Fibroblast of lung (primary cell): ENCODE measurements around the gene NINJ2. TPM values are rescaled to one million over a fixed set of nuclear protein-coding genes. Genes with fewer than 3 reads are reported as not detected.

Source experiments
- DNase-seq, 2 donors: peaks; one replicate each; pipeline versions ENCODE4 v3.0.0 to v3.0.0-alpha.2; 2010; ENCODE audit warnings: low read depth in 2 of 2
- H2AFZ ChIP-seq: 2 replicates; pipeline ENCODE4 v1.5.1; 2012; ENCODE audit warnings: low read length, control low read depth, inconsistent platforms
- H3K27ac ChIP-seq: 2 replicates; pipeline ENCODE4 v1.5.1; 2011; ENCODE audit warnings: low read length, control low read depth; ENCODE audit not compliant: insufficient read depth
- H3K27me3 ChIP-seq: 2 replicates; pipeline ENCODE4 v1.5.1; 2011; ENCODE audit warnings: mild to moderate bottlenecking, low read length; ENCODE audit not compliant: control insufficient read depth, insufficient read depth
- H3K36me3 ChIP-seq: 2 replicates; pipeline ENCODE4 v1.5.1; 2011; ENCODE audit warnings: low read length; ENCODE audit not compliant: control insufficient read depth, insufficient read depth
- H3K4me1 ChIP-seq: 2 replicates; pipeline ENCODE4 v1.5.1; 2011; ENCODE audit warnings: low read length; ENCODE audit not compliant: control insufficient read depth, insufficient read depth; ENCODE audit errors: extremely low read depth
- H3K4me2 ChIP-seq: 2 replicates; pipeline ENCODE4 v1.5.1; 2011; ENCODE audit warnings: low read length, control low read depth; ENCODE audit not compliant: insufficient read depth; ENCODE audit errors: extremely low read depth
- H3K4me3 ChIP-seq, 4 experiments: fragments of 200-600 bp in 1 of 4; sonication (generic) in 1 of 4; replicated peaks in 1 of 4; 2 replicates each; pipeline ENCODE4 v1.5.1; 2011 to 2016; ENCODE audit warnings: low read length in 4 of 4, low read depth in 3 of 4, mild to moderate bottlenecking in 3 of 4, control low read depth in 2 of 4, inconsistent platforms in 1 of 4, mixed read lengths in 1 of 4; ENCODE audit not compliant: insufficient read depth in 1 of 4; ENCODE audit errors: control extremely low read depth in 1 of 4
- H3K79me2 ChIP-seq: 2 replicates; pipeline ENCODE4 v1.5.1; 2012; ENCODE audit warnings: mild to moderate bottlenecking, low read length, inconsistent platforms; ENCODE audit not compliant: control insufficient read depth, insufficient read depth
- H3K9ac ChIP-seq: 2 replicates; pipeline ENCODE4 v1.5.1; 2011; ENCODE audit warnings: mild to moderate bottlenecking, low read length, control low read depth; ENCODE audit not compliant: insufficient read depth
- H3K9me3 ChIP-seq: 2 replicates; pipeline ENCODE4 v1.5.1; 2012; ENCODE audit warnings: low read depth, low read length; ENCODE audit not compliant: control insufficient read depth, insufficient read depth
- H4K20me1 ChIP-seq: 2 replicates; pipeline ENCODE4 v1.5.1; 2011; ENCODE audit warnings: low read length; ENCODE audit not compliant: control insufficient read depth, insufficient read depth; ENCODE audit errors: extremely low read depth
- EZH2 ChIP-seq: IDR thresholded peaks from 2 replicates; pipeline ENCODE4 v1.5.1; 2012; ENCODE audit warnings: low read length, control low read depth, mild to moderate bottlenecking; ENCODE audit errors: missing control alignments
- polyA plus RNA-seq, 2 donors: library from polyadenylated mRNA; depleted of rRNA in 1 of 2; stranded (reverse) in 1 of 2; unstranded in 1 of 2; fragments of >200 nt; gene quantifications; 2 replicates each; pipeline ENCODE4 v1.2.1, GENCODE V29; 2011 to 2012; ENCODE audit warnings: missing spikeins in 1 of 2
- total RNA-seq: library from RNA; depleted of rRNA; stranded (reverse); fragments of >200 nt; gene quantifications from 2 replicates; pipeline ENCODE4 v1.2.1, GENCODE V29; 2014
- TF ChIP-seq, protein P1 (sequence below), 2 donors: IDR thresholded peaks in 1 of 2; conservative IDR thresholded peaks in 1 of 2; 1 replicate in 1 of 2; 2 replicates in 1 of 2; pipeline ENCODE4 v1.5.1; 2011 to 2012; ENCODE audit warnings: low read length in 2 of 2, control low read depth in 1 of 2, inconsistent platforms in 1 of 2, low read depth in 1 of 2, mild to moderate bottlenecking in 1 of 2

NINJ2 gene
- total and polyA plus RNA-seq, 2 donors (not counting 1 experiment from before 2014, with no cell fraction given), result 0.35 to 0.66 TPM

DNA sequence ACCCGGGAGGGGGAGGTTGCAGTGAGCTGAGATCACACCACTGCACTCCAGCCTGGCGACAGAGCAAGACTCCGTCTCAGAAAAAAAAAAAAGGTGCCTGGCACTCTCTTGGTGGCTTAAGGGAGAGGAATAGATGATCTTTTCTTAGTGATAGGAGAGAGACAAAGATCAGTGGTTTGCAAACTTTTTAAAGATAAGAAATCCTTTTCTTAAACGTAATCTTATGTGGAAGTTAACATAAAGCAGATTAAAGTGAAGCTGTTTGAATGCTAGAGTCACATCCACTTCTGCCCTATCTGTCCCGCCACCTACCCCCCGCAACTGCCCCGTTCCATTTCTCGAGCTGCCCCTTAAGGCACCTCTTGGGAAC lies 6.3 kb upstream of the NINJ2 start:
- H3K27ac ChIP-seq, result no peak overlapping the region
- no peaks in the 10 kb centered on the region for H3K36me3 ChIP-seq
- H3K4me3 ChIP-seq, result no peak overlapping the region
- H3K4me2 ChIP-seq, result no peak overlapping the region
- DNase-seq, result no peak
- H3K9ac ChIP-seq, result no peak overlapping the region
- TF ChIP-seq, protein P1, sequence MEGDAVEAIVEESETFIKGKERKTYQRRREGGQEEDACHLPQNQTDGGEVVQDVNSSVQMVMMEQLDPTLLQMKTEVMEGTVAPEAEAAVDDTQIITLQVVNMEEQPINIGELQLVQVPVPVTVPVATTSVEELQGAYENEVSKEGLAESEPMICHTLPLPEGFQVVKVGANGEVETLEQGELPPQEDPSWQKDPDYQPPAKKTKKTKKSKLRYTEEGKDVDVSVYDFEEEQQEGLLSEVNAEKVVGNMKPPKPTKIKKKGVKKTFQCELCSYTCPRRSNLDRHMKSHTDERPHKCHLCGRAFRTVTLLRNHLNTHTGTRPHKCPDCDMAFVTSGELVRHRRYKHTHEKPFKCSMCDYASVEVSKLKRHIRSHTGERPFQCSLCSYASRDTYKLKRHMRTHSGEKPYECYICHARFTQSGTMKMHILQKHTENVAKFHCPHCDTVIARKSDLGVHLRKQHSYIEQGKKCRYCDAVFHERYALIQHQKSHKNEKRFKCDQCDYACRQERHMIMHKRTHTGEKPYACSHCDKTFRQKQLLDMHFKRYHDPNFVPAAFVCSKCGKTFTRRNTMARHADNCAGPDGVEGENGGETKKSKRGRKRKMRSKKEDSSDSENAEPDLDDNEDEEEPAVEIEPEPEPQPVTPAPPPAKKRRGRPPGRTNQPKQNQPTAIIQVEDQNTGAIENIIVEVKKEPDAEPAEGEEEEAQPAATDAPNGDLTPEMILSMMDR (conservative IDR thresholded peaks at IDR 0.05 in 1 of 2, IDR thresholded peaks at IDR 0.05 in 1 of 2; ENCODE audit: low read depth in 1 of 2, low read length in 2 of 2), result no peak
- no peak for TF ChIP-seq EZH2
- no peak overlapping the region for H2AFZ ChIP-seq
- H3K27me3 ChIP-seq, result no peaks in the 10 kb centered on the region
- no peaks in the 10 kb centered on the region for H3K9me3 ChIP-seq
- H3K79me2 ChIP-seq, result no peaks in the 10 kb centered on the region
- H3K4me1 ChIP-seq, result no peaks in the 10 kb centered on the region
- no peaks in the 10 kb centered on the region for H4K20me1 ChIP-seq

DNA sequence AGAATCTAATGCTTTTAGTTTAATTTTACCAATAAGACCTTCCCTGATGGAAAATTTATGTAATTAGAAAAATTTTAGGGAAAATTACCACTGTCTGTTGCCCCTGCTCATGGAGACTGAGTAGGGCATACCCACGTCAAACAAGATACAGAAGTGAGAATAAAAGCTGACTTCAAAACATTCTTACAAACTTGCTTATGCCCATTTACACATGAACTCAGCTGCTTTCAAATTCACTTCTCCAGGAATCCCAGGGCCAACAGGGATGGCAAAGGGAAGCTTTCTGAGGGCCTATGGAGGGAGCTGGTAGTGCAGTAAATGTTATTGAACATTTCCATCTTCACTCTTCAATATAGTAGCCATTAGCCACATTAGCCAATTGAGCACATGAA lies 4.8 kb upstream of the NINJ2 start:
- Histone ChIP-seq H3K79me2 (no peaks in the 10 kb centered on the region), H3K9me3 (no peaks in the 10 kb centered on the region), H3K4me3 (no peak overlapping the region), H3K9ac (no peak overlapping the region), H3K4me2 (no peak overlapping the region), H3K27ac (no peak overlapping the region), H3K36me3 (no peaks in the 10 kb centered on the region), H3K27me3 (peaks cover 5% of the 10 kb centered on the region), H3K4me1 (no peaks in the 10 kb centered on the region), H2AFZ (no peak overlapping the region), H4K20me1 (no peaks in the 10 kb centered on the region)
- DNase-seq, result no peak
- TF ChIP-seq EZH2, result no peak
- TF ChIP-seq, protein P1 (conservative IDR thresholded peaks at IDR 0.05 in 1 of 2, IDR thresholded peaks at IDR 0.05 in 1 of 2; ENCODE audit: low read depth in 1 of 2, low read length in 2 of 2), result no peak

DNA sequence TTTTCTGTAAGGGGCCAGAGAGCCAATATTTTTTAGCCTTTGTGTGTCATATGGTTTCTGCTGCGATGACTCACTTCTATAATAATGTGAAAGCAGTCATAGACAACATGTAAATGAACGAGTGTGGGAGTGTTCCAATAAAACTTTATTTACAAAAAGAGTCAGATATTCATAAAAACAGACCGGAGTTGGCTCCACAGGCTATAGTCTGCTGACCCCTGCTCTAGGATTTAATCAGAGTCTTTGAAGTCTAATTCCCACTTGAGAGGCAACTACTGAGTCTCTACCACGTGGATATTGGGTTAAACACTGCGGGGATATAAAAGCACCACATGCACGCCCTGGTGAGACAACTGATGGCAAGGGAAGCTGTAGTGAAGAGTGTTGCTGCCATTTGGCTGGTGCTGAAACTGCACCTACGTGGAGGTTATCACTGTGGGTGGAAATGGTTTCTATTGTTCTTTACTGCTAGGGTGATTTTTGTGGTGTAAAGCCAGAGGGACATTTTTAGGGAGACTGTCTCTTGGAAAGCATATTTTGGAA lies 3.6 kb upstream of the NINJ2 start:
- no peak overlapping the region for H2AFZ ChIP-seq
- no peak overlapping the region for H3K9ac ChIP-seq
- no peak overlapping the region for H3K4me2 ChIP-seq
- H3K27me3 ChIP-seq, result peaks cover 13% of the 10 kb centered on the region
- no peaks in the 10 kb centered on the region for H4K20me1 ChIP-seq
- DNase-seq, result peak in 1 of 2 donors; percentile 63
- TF ChIP-seq, protein P1 (conservative IDR thresholded peaks at IDR 0.05 in 1 of 2, IDR thresholded peaks at IDR 0.05 in 1 of 2; ENCODE audit: low read depth in 1 of 2, low read length in 2 of 2), result no peak
- no peak for TF ChIP-seq EZH2
- H3K79me2 ChIP-seq, result no peaks in the 10 kb centered on the region
- no peaks in the 10 kb centered on the region for H3K9me3 ChIP-seq
- no peaks in the 10 kb centered on the region for H3K4me1 ChIP-seq
- H3K4me3 ChIP-seq, result no peak overlapping the region
- H3K27ac ChIP-seq, result no peak overlapping the region
- H3K36me3 ChIP-seq, result no peaks in the 10 kb centered on the region
